ENCODE results near the gene SEC14L5. TPM values are rescaled to one million over a fixed set of nuclear protein-coding genes. Genes with fewer than 3 reads are reported as not detected.

SEC14L5 gene
- total RNA-seq, 1 donor from 2014 or later = 0.35 TPM

GRCh38 chr16:5008311-5008731, 50.2 kb downstream of the SEC14L5 start:
- DNase-seq (ENCODE audit: low spot score) = no peak

- DNase-seq (ENCODE audit: low spot score) = no peak
Measured at GRCh38 chr16:5010576-5011329, 52.6 kb downstream of the SEC14L5 start.

GRCh38 chr16:5011637-5012036, 53.5 kb downstream of the SEC14L5 start:
- no peak for DNase-seq (ENCODE audit: low spot score)

GRCh38 chr16:5012887-5013286, 54.8 kb downstream of the SEC14L5 start:
- no peak for DNase-seq (ENCODE audit: low spot score)

GRCh38 chr16:5015351-5015750, 57.2 kb downstream of the SEC14L5 start:
- DNase-seq (ENCODE audit: low spot score) = no peak

- DNase-seq (ENCODE audit: low spot score) = no peak
Measured at GRCh38 chr16:5015887-5016286, 57.8 kb downstream of the SEC14L5 start.

GRCh38 chr16:5016967-5017677, 59.0 kb downstream of the SEC14L5 start:
- no peak for DNase-seq (ENCODE audit: low spot score)

GRCh38 chr16:5017678-5017969, 59.5 kb downstream of the SEC14L5 start:
- DNase-seq (ENCODE audit: low spot score) = no peak

- DNase-seq (ENCODE audit: low spot score) = no peak
Measured at GRCh38 chr16:5018793-5019192, 60.7 kb downstream of the SEC14L5 start.

GRCh38 chr16:5019775-5020174, 61.6 kb downstream of the SEC14L5 start:
- DNase-seq (ENCODE audit: low spot score) = no peak

GRCh38 chr16:5020551-5020950, 62.4 kb downstream of the SEC14L5 start:
- no peak for DNase-seq (ENCODE audit: low spot score)

GRCh38 chr16:5022521-5022920, 64.4 kb downstream of the SEC14L5 start:
- DNase-seq (ENCODE audit: low spot score) = no peak

GRCh38 chr16:5024632-5025031, 66.5 kb downstream of the SEC14L5 start:
- no peak for DNase-seq (ENCODE audit: low spot score)

GRCh38 chr16:5025171-5025632, 67.1 kb downstream of the SEC14L5 start:
- no peak for DNase-seq (ENCODE audit: low spot score)

- DNase-seq (ENCODE audit: low spot score) = no peak
Measured at GRCh38 chr16:5026664-5027063, 68.5 kb downstream of the SEC14L5 start.

GRCh38 chr16:5027086-5027485, 69.0 kb downstream of the SEC14L5 start:
- DNase-seq (ENCODE audit: low spot score) = no peak

GRCh38 chr16:5027575-5028235, 69.6 kb downstream of the SEC14L5 start:
- DNase-seq (ENCODE audit: low spot score) = no peak

GRCh38 chr16:5028950-5029475, 70.9 kb downstream of the SEC14L5 start:
- DNase-seq (ENCODE audit: low spot score) = no peak

GRCh38 chr16:5030251-5030870, 72.2 kb downstream of the SEC14L5 start:
- no peak for DNase-seq (ENCODE audit: low spot score)

- DNase-seq (ENCODE audit: low spot score) = no peak
Measured at GRCh38 chr16:5031601-5032000, 73.5 kb downstream of the SEC14L5 start.

GRCh38 chr16:5032748-5033167, 74.6 kb downstream of the SEC14L5 start:
- DNase-seq (ENCODE audit: low spot score) = no peak

All from mesenteric fat pad (tissue), 1 donor.